ENCODE measurements around the gene BRF1. TPM values are rescaled to one million over a fixed set of nuclear protein-coding genes. Genes with fewer than 3 reads are reported as not detected.
"Not testable (repeated sequence)": the region's sequence is repeated elsewhere in the genome, so short reads cannot be mapped to it uniquely, and the experiment has no call there.

The BRF1 gene
- total RNA-seq, 1 donor from 2014 or later: 47.7 TPM

DNA sequence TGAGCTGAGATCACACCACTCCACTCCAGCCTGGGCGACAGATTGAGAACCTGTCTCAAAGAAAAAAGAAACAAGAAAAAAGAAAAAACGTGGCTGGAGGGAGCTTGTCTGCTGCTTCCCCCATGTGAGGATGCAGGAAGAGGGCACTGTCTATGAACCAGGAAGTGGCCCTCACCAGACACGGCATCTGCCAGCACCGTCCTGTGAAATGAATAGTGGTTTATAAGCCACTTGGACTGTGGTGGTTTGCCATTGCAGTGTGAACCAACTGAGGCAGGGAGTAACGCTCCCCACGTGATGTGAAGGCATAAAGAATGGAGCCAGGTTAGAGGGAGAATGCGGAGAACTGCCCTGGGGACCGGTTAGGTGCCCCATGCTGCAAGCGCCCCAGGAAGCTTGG lies 4.5 kb upstream of the BRF1 start:
- no peaks in the 10 kb centered on the region for H3K36me3 Mint-ChIP-seq
- no peaks in the 10 kb centered on the region for H3K27me3 Mint-ChIP-seq
- TF ChIP-seq, protein P1, sequence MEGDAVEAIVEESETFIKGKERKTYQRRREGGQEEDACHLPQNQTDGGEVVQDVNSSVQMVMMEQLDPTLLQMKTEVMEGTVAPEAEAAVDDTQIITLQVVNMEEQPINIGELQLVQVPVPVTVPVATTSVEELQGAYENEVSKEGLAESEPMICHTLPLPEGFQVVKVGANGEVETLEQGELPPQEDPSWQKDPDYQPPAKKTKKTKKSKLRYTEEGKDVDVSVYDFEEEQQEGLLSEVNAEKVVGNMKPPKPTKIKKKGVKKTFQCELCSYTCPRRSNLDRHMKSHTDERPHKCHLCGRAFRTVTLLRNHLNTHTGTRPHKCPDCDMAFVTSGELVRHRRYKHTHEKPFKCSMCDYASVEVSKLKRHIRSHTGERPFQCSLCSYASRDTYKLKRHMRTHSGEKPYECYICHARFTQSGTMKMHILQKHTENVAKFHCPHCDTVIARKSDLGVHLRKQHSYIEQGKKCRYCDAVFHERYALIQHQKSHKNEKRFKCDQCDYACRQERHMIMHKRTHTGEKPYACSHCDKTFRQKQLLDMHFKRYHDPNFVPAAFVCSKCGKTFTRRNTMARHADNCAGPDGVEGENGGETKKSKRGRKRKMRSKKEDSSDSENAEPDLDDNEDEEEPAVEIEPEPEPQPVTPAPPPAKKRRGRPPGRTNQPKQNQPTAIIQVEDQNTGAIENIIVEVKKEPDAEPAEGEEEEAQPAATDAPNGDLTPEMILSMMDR (conservative IDR thresholded peaks at IDR 0.05): no peak
- no peak overlapping the region for H3K4me3 Mint-ChIP-seq
- no peaks in the 10 kb centered on the region for H3K9me3 Mint-ChIP-seq
- H3K27ac Mint-ChIP-seq: no peak overlapping the region
- no peak for DNase-seq (ENCODE audit: extremely low spot score, unreplicated experiment)
- peaks cover 4% of the 10 kb centered on the region for H3K4me1 Mint-ChIP-seq (ENCODE audit: unreplicated experiment)

GRCh38 chr14:105304565-105304964 lies 3.8 kb upstream of the BRF1 start:
- Mint-ChIP-seq H3K27ac (peak overlapping the region; percentile 48), H3K4me1 (ENCODE audit: unreplicated experiment) (peaks cover 7% of the 10 kb centered on the region), H3K4me3 (no peak overlapping the region), H3K9me3 (no peaks in the 10 kb centered on the region), H3K27me3 (no peaks in the 10 kb centered on the region), H3K36me3 (peaks cover 2% of the 10 kb centered on the region)
- DNase-seq (ENCODE audit: extremely low spot score, unreplicated experiment): no peak
- TF ChIP-seq, protein P1 (conservative IDR thresholded peaks at IDR 0.05): no peak

- H3K4me3 Mint-ChIP-seq: no peak overlapping the region
- peaks cover 9% of the 10 kb centered on the region for H3K4me1 Mint-ChIP-seq (ENCODE audit: unreplicated experiment)
- no peak for DNase-seq (ENCODE audit: extremely low spot score, unreplicated experiment)
- TF ChIP-seq, protein P1 (conservative IDR thresholded peaks at IDR 0.05): no peak
- peaks cover 4% of the 10 kb centered on the region for H3K36me3 Mint-ChIP-seq
- no peaks in the 10 kb centered on the region for H3K27me3 Mint-ChIP-seq
- H3K9me3 Mint-ChIP-seq: no peaks in the 10 kb centered on the region
- peak overlapping the region; percentile 60 for H3K27ac Mint-ChIP-seq
Observed at GRCh38 chr14:105303949-105304348, 3.1 kb upstream of the BRF1 start.

DNA sequence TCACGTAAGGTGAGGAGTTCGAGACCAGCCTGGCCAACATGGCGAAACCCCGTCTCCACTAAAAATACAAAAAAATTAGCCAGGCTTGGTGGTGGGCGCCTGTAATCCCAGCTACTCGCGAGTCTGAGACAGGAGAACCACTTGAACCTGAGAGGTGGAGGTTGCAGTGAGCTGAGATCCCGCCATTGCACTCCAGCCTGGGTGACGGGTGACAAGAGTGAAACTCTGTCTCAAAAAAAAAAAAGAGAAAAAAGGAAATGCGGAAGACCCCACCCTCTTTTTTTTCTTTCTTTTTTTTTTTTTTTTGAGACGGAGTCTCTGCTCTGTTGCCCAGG lies 1.1 kb upstream of the BRF1 start:
- not testable (repeated sequence) for DNase-seq (ENCODE audit: extremely low spot score, unreplicated experiment); H3K9me3 Mint-ChIP-seq; H3K27me3 Mint-ChIP-seq; H3K36me3 Mint-ChIP-seq
- Mint-ChIP-seq H3K4me1 (ENCODE audit: unreplicated experiment) (peaks cover 14% of the 10 kb centered on the region), H3K27ac (peak overlapping the region; percentile 93), H3K4me3 (peak overlapping the region; percentile 95)

GRCh38 chr14:105301103-105301914 lies 508 bp upstream of the BRF1 start:
- H3K4me1 Mint-ChIP-seq (ENCODE audit: unreplicated experiment): peaks cover 14% of the 10 kb centered on the region
- no peaks in the 10 kb centered on the region for H3K9me3 Mint-ChIP-seq

More at GRCh38 chr14:105301103-105301914, 508 bp upstream of the BRF1 start:
- peak; percentile 98 for DNase-seq (ENCODE audit: extremely low spot score, unreplicated experiment)
- Mint-ChIP-seq H3K4me3 (peak overlapping the region; percentile 95), H3K36me3 (peaks cover 4% of the 10 kb centered on the region), H3K27ac (peak overlapping the region; percentile 93), H3K27me3 (no peaks in the 10 kb centered on the region)
- TF ChIP-seq, protein P1 (conservative IDR thresholded peaks at IDR 0.05): no peak
